Muscle layer of duodenum (tissue), 2 donors: Measurements from ENCODE around the gene FGGY.
A peak's percentile ranks its signal among the peaks of the same experiment; 100 is the strongest.
"Not testable (repeated sequence)": the region's sequence is repeated elsewhere in the genome, so short reads cannot be mapped to it uniquely, and the experiment has no call there.

ENCODE experiments used
- H3K27ac ChIP-seq: one replicate; pipeline ENCODE4 v1.7.0; 2013; ENCODE audit warnings: mild to moderate bottlenecking, low read length
- H3K27me3 ChIP-seq: one replicate; pipeline ENCODE4 v1.7.0; 2013; ENCODE audit warnings: low read depth, mild to moderate bottlenecking, control low read depth, low read length
- H3K36me3 ChIP-seq, 2 donors: one replicate each; pipeline ENCODE4 v1.7.0; 2013; ENCODE audit warnings: low read length in 2 of 2, control low read depth in 1 of 2, mild to moderate bottlenecking in 1 of 2; ENCODE audit not compliant: insufficient read depth in 2 of 2, control insufficient read depth in 1 of 2
- H3K4me1 ChIP-seq, 2 donors: one replicate each; pipeline ENCODE4 v1.7.0; 2013; ENCODE audit warnings: low read length in 2 of 2, mild to moderate bottlenecking in 2 of 2, control low read depth in 1 of 2, moderate library complexity in 1 of 2; ENCODE audit not compliant: insufficient read depth in 2 of 2, control insufficient read depth in 1 of 2
- H3K4me3 ChIP-seq, 2 donors: one replicate each; pipeline ENCODE4 v1.7.0; 2013; ENCODE audit warnings: low read length in 2 of 2, low read depth in 1 of 2, mild to moderate bottlenecking in 1 of 2
- H3K9me3 ChIP-seq, 2 donors: one replicate each; pipeline ENCODE4 v1.7.0; 2013; ENCODE audit warnings: low read length in 2 of 2, control low read depth in 1 of 2, mild to moderate bottlenecking in 1 of 2; ENCODE audit not compliant: control insufficient read depth in 1 of 2
- donor health status: healthy.

Gene FGGY

GRCh38 chr1:59605761-59606160, 308.9 kb downstream of the FGGY start:
- H3K4me3 ChIP-seq = no peak overlapping the region
- H3K4me1 ChIP-seq = no peaks in the 10 kb centered on the region
- no peaks in the 10 kb centered on the region for H3K27me3 ChIP-seq
- H3K27ac ChIP-seq = peak overlapping the region; percentile 39
- H3K9me3 ChIP-seq = no peaks in the 10 kb centered on the region
- no peaks in the 10 kb centered on the region for H3K36me3 ChIP-seq

GRCh38 chr1:59609245-59609644, 312.4 kb downstream of the FGGY start:
- Histone ChIP-seq H3K36me3 (no peaks in the 10 kb centered on the region), H3K4me3 (no peak overlapping the region), H3K27ac (no peak overlapping the region), H3K4me1 (no peaks in the 10 kb centered on the region), H3K9me3 (no peaks in the 10 kb centered on the region), H3K27me3 (no peaks in the 10 kb centered on the region)

GRCh38 chr1:59610499-59610898, 313.6 kb downstream of the FGGY start:
- H3K4me3 ChIP-seq, H3K9me3 ChIP-seq, H3K36me3 ChIP-seq: not testable (repeated sequence)

GRCh38 chr1:59617434-59617833, 320.5 kb downstream of the FGGY start:
- Histone ChIP-seq H3K9me3 (no peaks in the 10 kb centered on the region), H3K27ac (no peak overlapping the region), H3K4me3 (no peak overlapping the region)

More at GRCh38 chr1:59610499-59610898, 313.6 kb downstream of the FGGY start:
- not testable (repeated sequence) for H3K27ac ChIP-seq, H3K27me3 ChIP-seq, H3K4me1 ChIP-seq

GRCh38 chr1:59619557-59619956, 322.7 kb downstream of the FGGY start:
- no peaks in the 10 kb centered on the region for H3K27me3 ChIP-seq
- H3K27ac ChIP-seq = no peak overlapping the region
- H3K4me3 ChIP-seq = no peak overlapping the region
- H3K36me3 ChIP-seq = no peaks in the 10 kb centered on the region
- no peaks in the 10 kb centered on the region for H3K9me3 ChIP-seq
- H3K4me1 ChIP-seq = no peaks in the 10 kb centered on the region

More at GRCh38 chr1:59617434-59617833, 320.5 kb downstream of the FGGY start:
- Histone ChIP-seq H3K4me1 (no peaks in the 10 kb centered on the region), H3K27me3 (no peaks in the 10 kb centered on the region), H3K36me3 (no peaks in the 10 kb centered on the region)

GRCh38 chr1:59625384-59625783, 328.5 kb downstream of the FGGY start:
- H3K9me3 ChIP-seq = no peaks in the 10 kb centered on the region
- H3K27ac ChIP-seq = no peak overlapping the region
- H3K27me3 ChIP-seq = no peaks in the 10 kb centered on the region
- H3K4me1 ChIP-seq = no peaks in the 10 kb centered on the region
- no peaks in the 10 kb centered on the region for H3K36me3 ChIP-seq
- no peak overlapping the region for H3K4me3 ChIP-seq

- no peaks in the 10 kb centered on the region for H3K27me3 ChIP-seq
- H3K4me1 ChIP-seq = no peaks in the 10 kb centered on the region
- H3K27ac ChIP-seq = no peak overlapping the region
- no peak overlapping the region for H3K4me3 ChIP-seq
- no peaks in the 10 kb centered on the region for H3K9me3 ChIP-seq
- H3K36me3 ChIP-seq = no peaks in the 10 kb centered on the region
These were observed 334.8 kb downstream of the FGGY start for GRCh38 chr1:59631561-59632255.

- H3K9me3 ChIP-seq = no peaks in the 10 kb centered on the region
- H3K36me3 ChIP-seq = no peaks in the 10 kb centered on the region
- no peak overlapping the region for H3K4me3 ChIP-seq
- no peak overlapping the region for H3K27ac ChIP-seq
- no peaks in the 10 kb centered on the region for H3K27me3 ChIP-seq
- H3K4me1 ChIP-seq = peaks cover 0 to 11% of the 10 kb centered on the region in 2 donors
These were observed 338.2 kb downstream of the FGGY start for GRCh38 chr1:59635097-59635496.

- no peak overlapping the region for H3K27ac ChIP-seq
- H3K36me3 ChIP-seq = no peaks in the 10 kb centered on the region
- H3K9me3 ChIP-seq = no peaks in the 10 kb centered on the region
- H3K4me1 ChIP-seq = peaks cover 0 to 11% of the 10 kb centered on the region in 2 donors
- no peak overlapping the region for H3K4me3 ChIP-seq
- H3K27me3 ChIP-seq = no peaks in the 10 kb centered on the region
These were observed 341.4 kb downstream of the FGGY start for GRCh38 chr1:59638231-59638711.

- no peak overlapping the region for H3K27ac ChIP-seq
- H3K4me3 ChIP-seq = no peak overlapping the region
These were observed 342.4 kb downstream of the FGGY start for GRCh38 chr1:59639266-59639665.

GRCh38 chr1:59640851-59641250, 344.0 kb downstream of the FGGY start:
- H3K27me3 ChIP-seq = no peaks in the 10 kb centered on the region
- H3K27ac ChIP-seq = no peak overlapping the region
- H3K4me1 ChIP-seq = peaks cover 0 to 11% of the 10 kb centered on the region in 2 donors
- no peaks in the 10 kb centered on the region for H3K9me3 ChIP-seq
- H3K36me3 ChIP-seq = no peaks in the 10 kb centered on the region
- no peak overlapping the region for H3K4me3 ChIP-seq

More at GRCh38 chr1:59639266-59639665, 342.4 kb downstream of the FGGY start:
- no peaks in the 10 kb centered on the region for H3K27me3 ChIP-seq
- no peaks in the 10 kb centered on the region for H3K36me3 ChIP-seq
- H3K9me3 ChIP-seq = no peaks in the 10 kb centered on the region
- peaks cover 0 to 11% of the 10 kb centered on the region in 2 donors for H3K4me1 ChIP-seq

GRCh38 chr1:59641836-59642235, 344.9 kb downstream of the FGGY start:
- Histone ChIP-seq H3K36me3 (no peaks in the 10 kb centered on the region), H3K9me3 (no peaks in the 10 kb centered on the region)

More at GRCh38 chr1:59641836-59642235, 344.9 kb downstream of the FGGY start:
- Histone ChIP-seq H3K4me3 (no peak overlapping the region), H3K27ac (no peak overlapping the region), H3K27me3 (no peaks in the 10 kb centered on the region), H3K4me1 (peaks cover 0 to 11% of the 10 kb centered on the region in 2 donors)
